Thoracic aorta (tissue), 2 donors: ENCODE measurements around the gene MEGF11. TPM values are rescaled to one million over a fixed set of nuclear protein-coding genes. Genes with fewer than 3 reads are reported as not detected.

Experiments
- ATAC-seq: fragments of 150-250 bp; one replicate; pipeline ENCODE4 v1.8.0; 2017; ENCODE audit warnings: low read depth; ENCODE audit not compliant: insufficient number of reproducible peaks, low FRiP score
- DNase-seq: peaks from one replicate; pipeline ENCODE4 v3.0.0-alpha.2; 2020; ENCODE audit warnings: low spot score
- H3K27ac ChIP-seq, 2 donors: fragments of 200-600 bp; sonication (generic); 1 replicate in 1 of 2; 2 replicates in 1 of 2; pipeline ENCODE4 v1.5.1; 2016; ENCODE audit warnings: mild to moderate bottlenecking in 2 of 2, moderate library complexity in 2 of 2
- H3K27me3 ChIP-seq: fragments of 200-600 bp; sonication (generic); replicated peaks from 2 replicates; pipeline ENCODE4 v1.6.0; 2016; ENCODE audit warnings: mild to moderate bottlenecking; ENCODE audit not compliant: insufficient read depth
- H3K36me3 ChIP-seq: fragments of 200-600 bp; sonication (generic); one replicate; pipeline ENCODE4 v1.5.1; 2016
- H3K4me1 ChIP-seq, 2 donors: fragments of 200-600 bp; sonication (generic); 1 replicate in 1 of 2; 2 replicates in 1 of 2; pipeline versions ENCODE4 v1.5.1 to v1.6.0; 2016; ENCODE audit warnings: low read depth in 2 of 2, mild to moderate bottlenecking in 1 of 2; ENCODE audit not compliant: control insufficient read depth in 1 of 2
- H3K4me3 ChIP-seq: fragments of 200-600 bp; sonication (generic); 2 replicates; pipeline ENCODE4 v1.5.1; 2016; ENCODE audit warnings: mild to moderate bottlenecking
- H3K9me3 ChIP-seq: fragments of 200-600 bp; sonication (generic); 2 replicates; pipeline ENCODE4 v1.5.1; 2016
- total RNA-seq, 2 donors: library from RNA; depleted of rRNA; stranded (reverse); fragments of >200 nt; gene quantifications; one replicate each; pipeline versions ENCODE4 v1.1.0 to v1.2.3, GENCODE V29; 2016
- TF ChIP-seq, protein P1 (sequence below): fragments of 200-600 bp; sonication (generic); IDR thresholded peaks from one replicate; pipeline ENCODE4 v1.5.1; 2019; ENCODE audit warnings: antibody characterized with exemption

Gene MEGF11
- total RNA-seq, 2 donors from 2014 or later, result not detected

DNA sequence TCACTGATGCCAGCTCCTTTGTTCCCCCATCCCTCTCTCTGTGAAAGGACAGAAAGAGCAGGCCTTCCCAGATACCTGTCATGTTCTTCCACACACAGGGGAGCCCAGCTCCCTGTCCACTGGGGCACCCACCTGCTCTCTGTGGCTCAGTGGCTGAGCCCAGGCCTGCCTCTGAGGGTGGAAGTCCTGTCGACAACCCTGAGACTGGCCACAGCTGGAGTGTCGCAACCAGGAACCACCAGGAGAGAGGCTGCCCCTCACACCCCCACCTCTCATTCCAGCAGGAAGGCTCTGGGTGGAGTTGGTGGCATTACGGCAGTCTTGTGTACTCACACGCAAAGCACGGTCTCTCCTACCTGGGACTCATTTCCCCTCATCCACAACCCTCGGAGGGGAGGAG is 66.3 kb downstream of the MEGF11 start:
- no peak for ATAC-seq
- TF ChIP-seq, protein P1, sequence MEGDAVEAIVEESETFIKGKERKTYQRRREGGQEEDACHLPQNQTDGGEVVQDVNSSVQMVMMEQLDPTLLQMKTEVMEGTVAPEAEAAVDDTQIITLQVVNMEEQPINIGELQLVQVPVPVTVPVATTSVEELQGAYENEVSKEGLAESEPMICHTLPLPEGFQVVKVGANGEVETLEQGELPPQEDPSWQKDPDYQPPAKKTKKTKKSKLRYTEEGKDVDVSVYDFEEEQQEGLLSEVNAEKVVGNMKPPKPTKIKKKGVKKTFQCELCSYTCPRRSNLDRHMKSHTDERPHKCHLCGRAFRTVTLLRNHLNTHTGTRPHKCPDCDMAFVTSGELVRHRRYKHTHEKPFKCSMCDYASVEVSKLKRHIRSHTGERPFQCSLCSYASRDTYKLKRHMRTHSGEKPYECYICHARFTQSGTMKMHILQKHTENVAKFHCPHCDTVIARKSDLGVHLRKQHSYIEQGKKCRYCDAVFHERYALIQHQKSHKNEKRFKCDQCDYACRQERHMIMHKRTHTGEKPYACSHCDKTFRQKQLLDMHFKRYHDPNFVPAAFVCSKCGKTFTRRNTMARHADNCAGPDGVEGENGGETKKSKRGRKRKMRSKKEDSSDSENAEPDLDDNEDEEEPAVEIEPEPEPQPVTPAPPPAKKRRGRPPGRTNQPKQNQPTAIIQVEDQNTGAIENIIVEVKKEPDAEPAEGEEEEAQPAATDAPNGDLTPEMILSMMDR, result no peak
- Histone ChIP-seq H3K36me3 (no peaks in the 10 kb centered on the region), H3K9me3 (no peaks in the 10 kb centered on the region), H3K4me1 (no peaks in the 10 kb centered on the region), H3K27me3 (no peaks in the 10 kb centered on the region), H3K4me3 (no peak overlapping the region), H3K27ac (no peak overlapping the region)
- DNase-seq, result no peak

DNA sequence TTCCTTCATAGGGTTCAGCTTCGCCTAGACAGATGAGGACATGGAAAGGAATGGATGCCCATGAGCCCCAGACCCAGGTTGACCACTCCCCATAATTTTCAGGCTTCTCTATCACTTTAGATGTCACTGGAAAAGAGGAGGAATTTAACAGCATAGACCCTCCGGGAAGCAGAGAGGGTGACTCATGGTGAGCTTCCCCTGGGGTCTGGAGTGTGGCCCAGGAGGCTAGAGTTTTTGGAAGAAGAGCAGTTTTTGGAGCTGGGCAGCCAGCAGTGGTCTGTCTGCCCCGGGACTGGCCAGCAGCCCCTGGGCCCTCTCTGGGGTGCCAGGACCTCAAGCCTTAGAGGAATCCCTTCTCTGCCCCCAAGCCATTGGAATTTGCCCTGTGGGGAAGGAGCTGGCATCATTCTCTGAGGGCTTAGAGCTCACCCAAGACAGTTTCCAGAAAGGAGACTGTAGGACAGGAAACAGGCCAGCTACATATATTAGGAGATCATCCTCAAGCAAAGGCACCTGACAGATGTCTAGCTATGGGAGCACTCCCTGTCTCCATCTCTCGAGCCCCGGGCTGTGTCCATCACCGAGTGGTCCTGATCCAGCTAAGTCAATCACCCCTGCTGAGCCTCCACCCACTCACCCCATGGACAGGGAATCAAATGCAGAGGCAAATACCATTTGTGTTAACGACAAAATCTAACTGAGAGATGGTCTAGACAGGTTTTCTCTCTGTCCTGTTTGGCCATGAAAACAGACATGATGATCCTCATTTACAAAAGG is 67.3 kb downstream of the MEGF11 start:
- Histone ChIP-seq H3K36me3 (no peaks in the 10 kb centered on the region), H3K4me3 (no peak overlapping the region), H3K27me3 (no peaks in the 10 kb centered on the region), H3K9me3 (no peaks in the 10 kb centered on the region), H3K27ac (no peak overlapping the region), H3K4me1 (no peaks in the 10 kb centered on the region)
- DNase-seq (no peak), ATAC-seq (no peak)
- TF ChIP-seq, protein P1, result no peak

DNA sequence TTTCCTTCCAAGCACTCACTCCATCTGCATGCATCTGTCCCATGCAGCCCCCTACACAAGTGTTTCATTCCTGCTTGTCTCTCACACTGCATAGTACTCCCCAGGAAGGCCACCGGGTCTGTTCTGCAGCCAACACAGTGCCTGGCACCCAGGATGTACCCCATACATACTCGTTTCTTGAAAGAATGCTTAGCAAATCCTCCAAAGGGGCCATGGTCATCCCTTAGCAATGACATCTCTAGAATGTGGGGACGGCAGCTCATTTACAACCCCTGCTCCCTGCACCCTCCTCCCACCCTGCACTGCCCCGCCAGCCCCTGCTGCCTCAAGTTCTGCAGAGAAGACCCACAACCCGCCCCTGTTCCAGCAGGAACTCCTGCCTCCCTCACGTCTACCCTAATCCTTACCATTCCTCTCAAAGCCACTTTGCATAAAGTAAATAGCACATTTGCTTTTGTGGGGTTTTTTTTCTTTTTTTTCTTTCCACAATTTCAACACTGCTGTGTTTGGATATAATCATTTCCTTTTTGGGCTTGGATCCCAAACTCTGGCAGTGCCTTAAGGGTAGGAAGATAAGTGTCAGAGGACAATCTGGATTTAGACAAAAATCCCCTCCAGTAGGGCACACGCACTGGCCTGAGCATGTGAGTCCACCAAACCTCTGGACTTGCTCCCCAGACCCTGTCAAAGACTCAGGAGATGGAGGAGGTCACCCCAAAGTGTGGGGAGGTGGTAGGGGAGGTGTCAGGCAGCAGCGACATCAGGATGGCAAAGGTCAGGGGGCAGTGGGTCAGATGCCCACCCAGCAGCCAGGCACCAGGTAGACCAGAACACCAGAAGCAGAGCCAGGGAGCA is 68.4 kb downstream of the MEGF11 start:
- Histone ChIP-seq H3K4me3 (no peak overlapping the region), H3K27ac (no peak overlapping the region), H3K4me1 (no peaks in the 10 kb centered on the region), H3K27me3 (no peaks in the 10 kb centered on the region), H3K36me3 (no peaks in the 10 kb centered on the region), H3K9me3 (no peaks in the 10 kb centered on the region)
- DNase-seq, result no peak
- TF ChIP-seq, protein P1, result no peak
- ATAC-seq, result no peak

DNA sequence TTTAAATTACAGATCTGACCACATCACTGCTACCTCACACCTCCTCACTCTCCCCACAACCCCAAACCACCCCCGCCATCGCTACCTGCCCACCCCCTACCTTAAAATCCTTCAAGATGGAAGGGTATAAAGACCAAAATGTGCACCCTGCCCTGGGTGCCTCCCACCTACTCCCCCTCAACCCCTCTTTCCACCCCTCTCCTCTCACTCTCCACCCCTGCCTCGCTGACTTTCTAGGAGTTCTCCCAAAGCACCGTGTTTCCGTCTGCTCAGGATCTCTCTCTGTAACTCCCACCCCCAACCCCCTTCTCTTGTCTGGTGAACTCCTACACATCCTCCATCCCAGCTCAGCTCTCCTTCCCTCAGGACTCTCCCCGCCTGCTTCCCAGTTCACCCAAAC is 69.1 kb downstream of the MEGF11 start:
- no peaks in the 10 kb centered on the region for H3K9me3 ChIP-seq
- no peak for ATAC-seq
- no peak overlapping the region for H3K4me3 ChIP-seq
- H3K27me3 ChIP-seq, result no peaks in the 10 kb centered on the region
- no peak for DNase-seq
- H3K4me1 ChIP-seq, result no peaks in the 10 kb centered on the region
- TF ChIP-seq, protein P1, result no peak
- H3K27ac ChIP-seq, result no peak overlapping the region
- H3K36me3 ChIP-seq, result no peaks in the 10 kb centered on the region

DNA sequence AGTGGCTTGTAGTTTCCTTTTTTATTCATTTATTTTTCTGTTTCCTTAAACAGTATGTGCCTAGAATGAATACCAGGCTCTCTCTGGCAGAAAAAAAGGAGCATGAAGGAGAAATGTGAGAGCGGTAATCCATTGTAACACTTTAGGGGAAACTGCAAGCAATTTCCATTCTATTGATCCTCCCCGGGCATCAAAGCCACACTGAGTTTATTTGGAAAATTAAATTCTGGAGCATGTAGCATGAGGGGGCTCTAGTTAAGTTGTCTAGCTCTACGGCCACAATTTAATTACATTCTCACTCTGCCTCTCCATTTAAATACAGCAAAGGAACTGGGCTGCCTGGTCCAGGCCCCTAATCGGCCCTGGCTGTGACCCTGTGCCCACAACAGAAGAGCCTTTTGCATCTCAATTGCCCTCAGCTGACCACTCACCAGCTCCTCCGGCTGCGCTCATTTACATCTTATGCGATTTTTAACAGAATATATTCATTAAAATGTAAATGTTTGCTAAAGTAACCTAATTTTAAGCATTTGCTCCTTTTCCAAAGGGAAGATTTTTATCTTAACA is 72.9 kb downstream of the MEGF11 start:
- H3K36me3 ChIP-seq, result no peaks in the 10 kb centered on the region
- no peak overlapping the region for H3K4me3 ChIP-seq
- ATAC-seq (no peak), DNase-seq (no peak)
- no peaks in the 10 kb centered on the region for H3K4me1 ChIP-seq
- H3K27me3 ChIP-seq, result no peaks in the 10 kb centered on the region
- H3K9me3 ChIP-seq, result no peaks in the 10 kb centered on the region
- TF ChIP-seq, protein P1, result no peak
- H3K27ac ChIP-seq, result no peak overlapping the region
